ENCODE results near the gene PGM1. TPM values are rescaled to one million over a fixed set of nuclear protein-coding genes. Genes with fewer than 3 reads are reported as not detected.

PGM1 gene
- total RNA-seq, 1 donor from 2014 or later = 32.9 TPM

GRCh38 chr1:63601463-63601862, 8.3 kb downstream of the PGM1 start:
- H3K9me3 Mint-ChIP-seq = no peaks in the 10 kb centered on the region
- DNase-seq (ENCODE audit: extremely low spot score, unreplicated experiment) = no peak
- H3K27me3 Mint-ChIP-seq = peaks cover 3% of the 10 kb centered on the region
- H3K4me1 Mint-ChIP-seq (ENCODE audit: unreplicated experiment) = peaks cover 11% of the 10 kb centered on the region
- TF ChIP-seq CTCF (conservative IDR thresholded peaks at IDR 0.05) = no peak
- peaks cover 6% of the 10 kb centered on the region for H3K36me3 Mint-ChIP-seq
- H3K4me3 Mint-ChIP-seq = no peak overlapping the region
- no peak overlapping the region for H3K27ac Mint-ChIP-seq

GRCh38 chr1:63601912-63602311, 8.7 kb downstream of the PGM1 start:
- DNase-seq (ENCODE audit: extremely low spot score, unreplicated experiment) = no peak
- Mint-ChIP-seq H3K27ac (no peak overlapping the region), H3K36me3 (peaks cover 6% of the 10 kb centered on the region), H3K4me1 (ENCODE audit: unreplicated experiment) (peaks cover 11% of the 10 kb centered on the region), H3K4me3 (no peak overlapping the region), H3K9me3 (no peaks in the 10 kb centered on the region), H3K27me3 (peaks cover under 1% of the 10 kb centered on the region)
- no peak for TF ChIP-seq CTCF (conservative IDR thresholded peaks at IDR 0.05)

GRCh38 chr1:63602629-63603028, 9.4 kb downstream of the PGM1 start:
- no peak overlapping the region for H3K27ac Mint-ChIP-seq
- peaks cover 11% of the 10 kb centered on the region for H3K4me1 Mint-ChIP-seq (ENCODE audit: unreplicated experiment)
- no peak for DNase-seq (ENCODE audit: extremely low spot score, unreplicated experiment)
- TF ChIP-seq CTCF (conservative IDR thresholded peaks at IDR 0.05) = no peak
- H3K4me3 Mint-ChIP-seq = no peak overlapping the region
- H3K36me3 Mint-ChIP-seq = peaks cover 6% of the 10 kb centered on the region
- no peaks in the 10 kb centered on the region for H3K27me3 Mint-ChIP-seq
- no peaks in the 10 kb centered on the region for H3K9me3 Mint-ChIP-seq

- TF ChIP-seq CTCF (conservative IDR thresholded peaks at IDR 0.05) = no peak
- DNase-seq (ENCODE audit: extremely low spot score, unreplicated experiment) = no peak
- no peak overlapping the region for H3K27ac Mint-ChIP-seq
- no peaks in the 10 kb centered on the region for H3K9me3 Mint-ChIP-seq
- H3K36me3 Mint-ChIP-seq = peaks cover 6% of the 10 kb centered on the region
- peaks cover 11% of the 10 kb centered on the region for H3K4me1 Mint-ChIP-seq (ENCODE audit: unreplicated experiment)
- no peaks in the 10 kb centered on the region for H3K27me3 Mint-ChIP-seq
- no peak overlapping the region for H3K4me3 Mint-ChIP-seq
These were observed 10.6 kb downstream of the PGM1 start for GRCh38 chr1:63603810-63604209.

GRCh38 chr1:63607322-63607721, 14.1 kb downstream of the PGM1 start:
- H3K27me3 Mint-ChIP-seq = no peaks in the 10 kb centered on the region
- peaks cover 1% of the 10 kb centered on the region for H3K9me3 Mint-ChIP-seq
- no peak for DNase-seq (ENCODE audit: extremely low spot score, unreplicated experiment)
- no peak overlapping the region for H3K4me3 Mint-ChIP-seq
- peaks cover 11% of the 10 kb centered on the region for H3K4me1 Mint-ChIP-seq (ENCODE audit: unreplicated experiment)
- H3K27ac Mint-ChIP-seq = no peak overlapping the region
- no peak for TF ChIP-seq CTCF (conservative IDR thresholded peaks at IDR 0.05)
- peaks cover 3% of the 10 kb centered on the region for H3K36me3 Mint-ChIP-seq

- peaks cover 22% of the 10 kb centered on the region for H3K4me1 Mint-ChIP-seq (ENCODE audit: unreplicated experiment)
- H3K36me3 Mint-ChIP-seq = no peaks in the 10 kb centered on the region
- DNase-seq (ENCODE audit: extremely low spot score, unreplicated experiment) = no peak
- peaks cover 4% of the 10 kb centered on the region for H3K9me3 Mint-ChIP-seq
- H3K27me3 Mint-ChIP-seq = peaks cover 7% of the 10 kb centered on the region
- no peak overlapping the region for H3K27ac Mint-ChIP-seq
- H3K4me3 Mint-ChIP-seq = no peak overlapping the region
- TF ChIP-seq CTCF (conservative IDR thresholded peaks at IDR 0.05) = no peak
These were observed 18.0 kb downstream of the PGM1 start for GRCh38 chr1:63611231-63611630.
